T-cell (primary cell): ENCODE data around the gene APOO. TPM values are rescaled to one million over a fixed set of nuclear protein-coding genes. Genes with fewer than 3 reads are reported as not detected.
"Not testable (repeated sequence)": the region's sequence is repeated elsewhere in the genome, so short reads cannot be mapped to it uniquely, and the experiment has no call there.

ENCODE experiments used
- ATAC-seq, 4 experiments: fragments of 200-7000 bp in 3 of 4; fragments of 150-1000 bp in 1 of 4; cut with Tn5 transposase; replicated peaks in 1 of 4; 1 replicate in 3 of 4; 2 replicates in 1 of 4; pipeline ENCODE4 v1.10.0; 2021; ENCODE audit warnings: moderate library complexity in 3 of 4, mild to moderate bottlenecking in 2 of 4, moderate number of reproducible peaks in 1 of 4
- CTCF ChIA-PET, 2 donors: fragments of 300-600 bp; sonication (Branson Sonifier 250); formaldehyde crosslinking; loops; one replicate each; lab custom pipeline; 2022; ENCODE audit warnings: antibody characterized with exemption in 2 of 2; lab: Charles Lee
- POLR2A ChIA-PET, 2 donors: fragments of 300-600 bp; sonication (Branson Sonifier 250); formaldehyde crosslinking; loops; one replicate each; lab custom pipeline; 2022; ENCODE audit warnings: antibody characterized with exemption in 2 of 2; lab: Charles Lee
- DNase-seq, 35 experiments: peaks; one replicate each; pipeline versions ENCODE4 v3.0.0 to v3.0.0-alpha.2; 2013 to 2023
- H3K27ac ChIP-seq: one replicate; pipeline ENCODE4 v1.5.1; 2013; ENCODE audit warnings: low read length
- H3K27me3 ChIP-seq, 2 experiments: replicated peaks in 1 of 2; 1 replicate in 1 of 2; 2 replicates in 1 of 2; pipeline versions ENCODE4 v1.6.1 to v1.7.0; 2013; ENCODE audit warnings: low read length in 1 of 2, mixed read lengths in 1 of 2; ENCODE audit not compliant: control insufficient read depth in 2 of 2, insufficient read depth in 2 of 2; ENCODE audit errors: extremely low read depth in 1 of 2
- H3K36me3 ChIP-seq, 2 donors: 1 replicate in 1 of 2; 2 replicates in 1 of 2; pipeline versions ENCODE4 v1.6.1 to v1.7.0; 2013; ENCODE audit warnings: low read length in 1 of 2; ENCODE audit not compliant: control insufficient read depth in 2 of 2, insufficient read depth in 1 of 2; ENCODE audit errors: extremely low read depth in 1 of 2
- H3K4me1 ChIP-seq, 2 experiments: 1 replicate in 1 of 2; 2 replicates in 1 of 2; pipeline versions ENCODE4 v1.6.1 to v1.7.0; 2013; ENCODE audit warnings: low read length in 2 of 2, mixed read lengths in 1 of 2; ENCODE audit not compliant: insufficient read depth in 2 of 2, control insufficient read depth in 1 of 2; ENCODE audit errors: extremely low read depth in 1 of 2
- H3K4me3 ChIP-seq, 2 donors: 1 replicate in 1 of 2; 2 replicates in 1 of 2; pipeline versions ENCODE4 v1.5.1 to v1.7.0; 2013; ENCODE audit warnings: mild to moderate bottlenecking in 2 of 2, low read length in 1 of 2, moderate library complexity in 1 of 2; ENCODE audit not compliant: control insufficient read depth in 1 of 2; ENCODE audit errors: extremely low read depth in 1 of 2
- H3K9me3 ChIP-seq: 2 replicates; pipeline ENCODE4 v1.7.0; 2013
- H3K27ac Mint-ChIP-seq, 2 donors: one replicate each; pipeline ENCODE4 v1.8.0; 2020 to 2021; ENCODE audit warnings: mild to moderate bottlenecking in 2 of 2, mixed read lengths in 2 of 2
- H3K27me3 Mint-ChIP-seq, 2 donors: one replicate each; pipeline ENCODE4 v1.8.0; 2021 to 2022; ENCODE audit warnings: mixed read lengths in 2 of 2
- H3K36me3 Mint-ChIP-seq: one replicate; pipeline ENCODE4 v1.8.0; 2021; ENCODE audit warnings: mixed read lengths
- H3K4me1 Mint-ChIP-seq, 3 donors: one replicate each; pipeline ENCODE4 v1.8.0; 2020 to 2022; ENCODE audit warnings: mixed read lengths in 3 of 3, mild to moderate bottlenecking in 1 of 3
- H3K4me3 Mint-ChIP-seq, 3 donors: one replicate each; pipeline ENCODE4 v1.8.0; 2020 to 2022; ENCODE audit warnings: mild to moderate bottlenecking in 3 of 3, mixed read lengths in 3 of 3, moderate library complexity in 3 of 3
- H3K9me3 Mint-ChIP-seq, 3 donors: one replicate each; pipeline ENCODE4 v1.8.0; 2020 to 2022; ENCODE audit warnings: mixed read lengths in 3 of 3
- WGBS: methylation state at CpG from one replicate; pipeline ENCODE4 v1.1.5; 2013; ENCODE audit warnings: missing lambda C conversion rate; ENCODE audit not compliant: insufficient coverage; 5-methylcytosine and 5-hydroxymethylcytosine counted together
- total RNA-seq, 35 experiments: library from RNA in 6 of 35; stranded (reverse) in 6 of 35; fragments of 120-200 nt in 1 of 35; gene quantifications; one replicate each; pipeline versions ENCODE4 v1.2.1 to v1.2.4 and lab custom pipeline; 2013 to 2026

Gene APOO
- total RNA-seq, 5 donors from 2014 or later (not counting 1 experiment from before 2014, with no cell fraction given): 5.2 to 16.5 (median 6.4) TPM

- POLR2A ChIA-PET, H3K27ac ChIP-seq, H3K36me3 ChIP-seq, H3K27ac Mint-ChIP-seq, H3K4me1 Mint-ChIP-seq, CTCF ChIA-PET, H3K9me3 Mint-ChIP-seq, H3K4me3 Mint-ChIP-seq, H3K4me1 ChIP-seq, H3K27me3 ChIP-seq, ATAC-seq, H3K36me3 Mint-ChIP-seq, H3K9me3 ChIP-seq, H3K4me3 ChIP-seq, H3K27me3 Mint-ChIP-seq, DNase-seq: not testable (repeated sequence)
- no CpG with 5 or more reads among the region's 6 CpGs for WGBS
Observed at GRCh38 chrX:23894993-23895392, 12.7 kb downstream of the APOO start.

GRCh38 chrX:23890933-23891332 is 16.8 kb downstream of the APOO start:
- Mint-ChIP-seq H3K27ac (no peak overlapping the region), H3K9me3 (no peaks in the 10 kb centered on the region), H3K4me3 (no peak overlapping the region), H3K4me1 (no peaks in the 10 kb centered on the region), H3K36me3 (no peaks in the 10 kb centered on the region), H3K27me3 (peaks cover 0 to 3% of the 10 kb centered on the region in 2 donors)
- no peaks in the 10 kb centered on the region for H3K9me3 ChIP-seq
- ATAC-seq (no peak), DNase-seq (no peak)
- H3K4me1 ChIP-seq: no peaks in the 10 kb centered on the region
- no peak overlapping the region for H3K27ac ChIP-seq
- no peaks in the 10 kb centered on the region for H3K36me3 ChIP-seq
- ChIA-PET CTCF (interaction anchor here in 1 of 2 donors (0.6 kb wide), 1 partner anchor 203 kb away, joined by 3 read pairs; no protein-coding TSS in a partner anchor), POLR2A (interaction anchor here in 1 of 2 donors (0.7 kb wide), 1 partner anchor 52 kb away, joined by 3 read pairs; no protein-coding TSS in a partner anchor)
- whole genome bisulfite sequencing: no CpG with 5 or more reads among the region's 4 CpGs
- H3K27me3 ChIP-seq: no peaks in the 10 kb centered on the region
- no peak overlapping the region for H3K4me3 ChIP-seq

DNA sequence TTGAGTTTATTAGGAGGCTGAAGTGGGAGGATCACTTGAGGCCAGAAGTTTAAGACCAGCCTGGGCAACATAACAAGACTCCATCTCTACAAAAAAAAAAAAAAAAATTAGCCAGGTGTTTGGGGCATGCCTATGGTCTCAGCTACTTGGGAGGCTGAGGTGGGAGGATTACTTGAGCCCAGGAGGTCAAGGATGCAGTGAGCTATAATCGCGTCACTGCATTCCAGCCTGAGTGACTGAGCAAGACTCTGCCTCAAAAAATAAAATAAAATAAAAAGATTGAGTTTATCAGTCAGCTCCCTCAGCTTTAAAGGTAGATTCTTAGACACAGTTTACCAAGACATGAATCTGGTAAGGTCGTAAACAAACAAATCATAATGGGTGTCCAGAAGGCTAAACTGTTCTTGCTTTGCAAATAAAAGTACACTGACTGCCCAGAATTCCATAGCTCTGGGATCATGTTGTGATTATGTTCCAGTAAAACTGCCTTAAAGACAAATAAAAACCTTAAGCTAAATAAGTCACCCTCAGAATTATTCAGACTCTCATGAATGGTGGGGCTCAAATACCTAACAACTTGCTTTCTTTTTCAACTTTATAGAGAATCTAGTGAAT is 18.7 kb downstream of the APOO start:
- no peaks in the 10 kb centered on the region for H3K4me1 ChIP-seq
- no peaks in the 10 kb centered on the region for H3K9me3 Mint-ChIP-seq
- ATAC-seq (no peak), DNase-seq (no peak)
- no peaks in the 10 kb centered on the region for H3K27me3 ChIP-seq
- H3K4me3 Mint-ChIP-seq: no peak overlapping the region
- no peaks in the 10 kb centered on the region for H3K9me3 ChIP-seq
- H3K36me3 ChIP-seq: no peaks in the 10 kb centered on the region
- no peak overlapping the region for H3K27ac Mint-ChIP-seq
- no peak overlapping the region for H3K27ac ChIP-seq
- no CpG with 5 or more reads among the region's 3 CpGs for WGBS
- H3K4me3 ChIP-seq: no peak overlapping the region
- peaks cover 0 to 2% (median 0%) of the 10 kb centered on the region in 3 donors for H3K4me1 Mint-ChIP-seq
- H3K27me3 Mint-ChIP-seq: no peaks in the 10 kb centered on the region
- no peaks in the 10 kb centered on the region for H3K36me3 Mint-ChIP-seq
- ChIA-PET CTCF (interaction anchor here (0.6 kb wide), 3 partner anchors 141 to 190 kb away, joined by 4 read pairs; no protein-coding TSS in a partner anchor), POLR2A (interaction anchor here in 1 of 2 donors (0.6 kb wide), 1 partner anchor 304 kb away, joined by 3 read pairs; no protein-coding TSS in a partner anchor)

DNA sequence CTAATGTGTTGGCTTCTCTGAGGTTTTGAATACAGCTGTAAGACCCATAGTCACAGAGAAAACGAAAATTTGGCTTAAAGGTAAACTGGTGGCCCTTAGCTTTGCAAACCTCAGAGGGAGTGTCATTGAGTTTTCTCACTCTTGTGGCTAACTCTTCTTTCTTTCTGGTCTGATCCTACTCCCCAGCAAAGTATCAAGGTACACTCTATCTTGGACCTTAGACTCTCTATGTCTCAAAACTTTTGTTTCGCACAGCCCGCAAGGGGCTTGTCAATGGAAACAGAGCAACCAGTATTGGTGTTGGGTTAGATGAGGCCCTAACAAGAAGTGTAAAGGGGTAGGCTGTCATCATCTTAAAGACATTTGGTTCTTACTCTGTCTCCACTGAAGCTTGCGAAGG is 19.8 kb downstream of the APOO start:
- Histone ChIP-seq H3K27me3 (no peaks in the 10 kb centered on the region), H3K27ac (no peak overlapping the region), H3K4me3 (no peak overlapping the region), H3K36me3 (no peaks in the 10 kb centered on the region), H3K4me1 (no peaks in the 10 kb centered on the region), H3K9me3 (no peaks in the 10 kb centered on the region)
- no peak overlapping the region for H3K4me3 Mint-ChIP-seq
- H3K27me3 Mint-ChIP-seq: no peaks in the 10 kb centered on the region
- H3K9me3 Mint-ChIP-seq: no peaks in the 10 kb centered on the region
- ATAC-seq (no peak), DNase-seq (no peak)
- H3K27ac Mint-ChIP-seq: no peak overlapping the region
- no CpG with 5 or more reads among the region's 4 CpGs for WGBS
- ChIA-PET POLR2A (no interaction called here), CTCF (interaction anchor here in 1 of 2 donors (0.6 kb wide), 1 partner anchor 25 kb away, joined by 3 read pairs; no protein-coding TSS in a partner anchor)
- no peaks in the 10 kb centered on the region for H3K36me3 Mint-ChIP-seq
- peaks cover 0 to 5% (median 0%) of the 10 kb centered on the region in 3 donors for H3K4me1 Mint-ChIP-seq

GRCh38 chrX:23887451-23887850 is 20.3 kb downstream of the APOO start:
- Mint-ChIP-seq H3K4me3 (no peak overlapping the region), H3K27me3 (no peaks in the 10 kb centered on the region), H3K4me1 (peaks cover 0 to 5% (median 0%) of the 10 kb centered on the region in 3 donors), H3K9me3 (no peaks in the 10 kb centered on the region), H3K27ac (no peak overlapping the region), H3K36me3 (no peaks in the 10 kb centered on the region)
- Histone ChIP-seq H3K36me3 (no peaks in the 10 kb centered on the region), H3K27ac (no peak overlapping the region), H3K9me3 (no peaks in the 10 kb centered on the region), H3K4me1 (no peaks in the 10 kb centered on the region), H3K27me3 (no peaks in the 10 kb centered on the region), H3K4me3 (no peak overlapping the region)
- CTCF ChIA-PET: interaction anchor here in 1 of 2 donors (0.6 kb wide), 1 partner anchor 24 kb away, joined by 3 read pairs; no protein-coding TSS in a partner anchor
- no peak for ATAC-seq
- no peak for DNase-seq
- POLR2A ChIA-PET: no interaction called here
- WGBS: no CpG with 5 or more reads among the region's 6 CpGs

GRCh38 chrX:23885803-23886202 is 21.9 kb downstream of the APOO start:
- ChIA-PET CTCF (no interaction called here), POLR2A (no interaction called here)
- no peak for DNase-seq
- Histone ChIP-seq H3K4me1 (no peaks in the 10 kb centered on the region), H3K36me3 (no peaks in the 10 kb centered on the region), H3K27ac (no peak overlapping the region), H3K9me3 (no peaks in the 10 kb centered on the region), H3K4me3 (no peak overlapping the region), H3K27me3 (no peaks in the 10 kb centered on the region)
- WGBS: no CpG with 5 or more reads among the region's 3 CpGs
- Mint-ChIP-seq H3K27ac (no peak overlapping the region), H3K4me1 (peaks cover 0 to 5% (median 0%) of the 10 kb centered on the region in 3 donors), H3K27me3 (no peaks in the 10 kb centered on the region), H3K4me3 (no peak overlapping the region), H3K36me3 (no peaks in the 10 kb centered on the region), H3K9me3 (no peaks in the 10 kb centered on the region)
- no peak for ATAC-seq
